ENCODE measurements around the gene DTX2.
A peak's percentile ranks its signal among the peaks of the same experiment; 100 is the strongest.
"Not testable (repeated sequence)": the region's sequence is repeated elsewhere in the genome, so short reads cannot be mapped to it uniquely, and the experiment has no call there.

The DTX2 gene

GRCh38 chr7:76513817-76514799, 52.6 kb downstream of the DTX2 start:
- no peak for DNase-seq

GRCh38 chr7:76514926-76515771, 53.6 kb downstream of the DTX2 start:
- no peak for DNase-seq

- DNase-seq, result no peak
Measured at GRCh38 chr7:76515999-76516443, 54.5 kb downstream of the DTX2 start.

- DNase-seq, result not testable (repeated sequence)
Measured at GRCh38 chr7:76516932-76517331, 55.4 kb downstream of the DTX2 start.

DNA sequence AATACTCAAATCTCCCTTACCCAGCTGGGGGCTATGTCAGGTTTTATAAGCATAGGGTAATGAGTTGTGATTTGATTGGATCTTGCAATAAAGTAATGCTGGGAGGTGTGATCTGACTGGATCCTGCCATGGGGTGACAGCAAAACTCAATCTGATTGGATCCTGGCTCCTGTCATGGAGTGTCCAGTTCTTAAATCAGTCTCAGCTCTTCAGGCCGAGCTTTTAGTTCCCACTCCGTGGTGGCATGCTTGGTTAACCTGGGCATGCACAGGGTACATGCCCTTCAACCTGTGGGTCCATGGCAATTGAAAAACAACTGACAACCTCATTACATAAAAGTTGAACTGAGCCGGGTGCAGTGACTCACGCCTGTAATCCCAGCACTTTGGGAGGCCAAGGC, 64.7 kb downstream of the DTX2 start:
- DNase-seq, result not testable (repeated sequence)

GRCh38 chr7:76531643-76532042, 70.1 kb downstream of the DTX2 start:
- not testable (repeated sequence) for DNase-seq

DNA sequence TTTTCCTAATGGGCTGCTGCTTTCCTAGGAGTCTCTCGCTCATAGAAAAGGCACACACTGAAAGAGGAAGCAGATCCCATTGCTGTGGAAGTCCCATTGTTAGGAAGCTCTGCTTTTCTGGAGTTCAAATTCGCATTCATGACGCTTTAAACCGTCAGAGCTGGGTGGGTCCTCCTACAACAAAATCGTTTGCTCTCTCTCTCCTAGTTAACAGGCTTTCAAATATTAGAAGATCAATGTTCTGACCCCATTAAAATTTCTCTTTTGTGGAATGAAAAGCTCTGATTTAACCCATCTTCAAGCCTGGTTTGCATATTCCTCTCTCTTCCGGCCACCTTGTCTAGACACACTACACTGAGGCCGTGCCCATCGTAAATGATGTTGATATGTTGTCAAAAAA, 81.7 kb downstream of the DTX2 start, which contains the start of gene SPDYE16:
Gene SPDYE16 (minus strand): TSS at position 101 of the 400 bp plus-strand sequence. CDS start 1,838 bp downstream, outside the sequence.
- not testable (repeated sequence) for DNase-seq

GRCh38 chr7:76549025-76549854, 87.7 kb downstream of the DTX2 start:
- DNase-seq, result peak; percentile 65 to 79 (median 68)

- not testable (repeated sequence) for DNase-seq
Measured at GRCh38 chr7:76549855-76550248, 88.3 kb downstream of the DTX2 start.

DNA sequence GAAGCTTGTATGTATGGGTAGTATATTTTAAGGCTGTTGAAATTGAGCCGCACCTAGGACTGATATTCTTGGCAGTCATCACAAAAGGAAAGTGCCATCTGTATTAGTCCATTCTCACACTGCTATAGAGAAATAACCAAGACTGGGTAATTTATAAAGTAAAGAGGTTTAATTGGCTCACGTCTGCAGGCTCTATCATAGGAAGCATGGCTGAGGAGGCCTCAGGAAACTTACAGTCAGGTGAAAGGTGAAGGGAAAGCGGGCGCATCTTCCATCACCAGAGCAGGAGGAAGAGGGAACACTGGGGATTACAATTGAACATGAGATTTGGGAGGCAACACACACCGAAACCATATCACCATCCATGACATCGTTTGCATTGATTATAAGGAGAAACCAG, 90.5 kb downstream of the DTX2 start:
- not testable (repeated sequence) for DNase-seq

All from activated CD4-positive, CD25-positive, alpha-beta regulatory T cell (primary cell).